ENCODE results near the gene UBE2D3. TPM values are rescaled to one million over a fixed set of nuclear protein-coding genes. Genes with fewer than 3 reads are reported as not detected.
"Not testable (repeated sequence)": the region's sequence is repeated elsewhere in the genome, so short reads cannot be mapped to it uniquely, and the experiment has no call there.

Gene UBE2D3
- total RNA-seq, 2 donors from 2014 or later: 318 to 370 TPM

DNA sequence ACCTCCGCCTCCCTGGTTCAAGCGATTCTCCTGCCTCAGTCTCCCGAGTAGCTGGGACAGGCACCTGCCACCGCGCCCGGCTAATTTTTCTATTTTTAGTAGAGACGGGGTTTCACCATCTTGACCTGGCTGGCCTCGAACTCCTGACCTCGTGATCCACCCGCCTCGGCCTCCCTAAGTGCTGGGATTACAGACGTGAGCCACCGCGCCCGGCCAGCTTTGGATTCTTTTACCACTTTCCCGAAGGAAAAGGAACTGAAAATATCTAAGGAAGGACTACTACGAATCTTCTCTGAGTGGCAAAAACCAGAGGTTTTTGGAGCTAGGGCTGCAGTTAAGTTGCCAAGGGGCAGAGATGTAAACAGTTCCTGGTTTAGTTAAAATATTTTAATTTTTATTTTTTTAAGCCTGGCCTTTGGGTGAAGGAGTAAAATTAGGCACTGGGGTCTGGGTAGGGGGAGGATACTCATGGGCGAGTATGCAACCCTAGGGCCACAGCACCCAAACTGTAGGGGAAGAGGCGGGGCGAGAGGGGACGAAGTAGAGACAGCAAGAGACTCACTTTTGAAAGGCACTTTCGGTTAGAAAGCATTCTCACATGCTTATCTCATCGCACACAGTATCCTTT lies 40.9 kb upstream of the UBE2D3 start:
- Histone ChIP-seq H3K4me3 (peak overlapping the region; percentile 62 to 67), H3K27me3 (replicated peaks; ENCODE audit: insufficient read depth) (no peaks in the 10 kb centered on the region), H3K27ac (peak overlapping the region; percentile 89 to 99), H3K4me1 (replicated peaks) (no peaks in the 10 kb centered on the region), H3K36me3 (no peaks in the 10 kb centered on the region), H3K9me3 (no peaks in the 10 kb centered on the region)
- 28% methylated on average over 23 of the region's 23 CpGs for WGBS
- TF ChIP-seq POLR2AphosphoS5 (IDR thresholded peaks at IDR 0.05) (peak; percentile 16), POLR2A (IDR thresholded peaks at IDR 0.05) (no peak)
- DNase-seq (ENCODE audit: low spot score): no peak
- intact Hi-C loops (cut with DNase I): loop anchor here (1.0 to 10.0 kb wide), 2 partner anchors 40 to 207 kb away; partner anchors contain the start of gene SLC9B2

DNA sequence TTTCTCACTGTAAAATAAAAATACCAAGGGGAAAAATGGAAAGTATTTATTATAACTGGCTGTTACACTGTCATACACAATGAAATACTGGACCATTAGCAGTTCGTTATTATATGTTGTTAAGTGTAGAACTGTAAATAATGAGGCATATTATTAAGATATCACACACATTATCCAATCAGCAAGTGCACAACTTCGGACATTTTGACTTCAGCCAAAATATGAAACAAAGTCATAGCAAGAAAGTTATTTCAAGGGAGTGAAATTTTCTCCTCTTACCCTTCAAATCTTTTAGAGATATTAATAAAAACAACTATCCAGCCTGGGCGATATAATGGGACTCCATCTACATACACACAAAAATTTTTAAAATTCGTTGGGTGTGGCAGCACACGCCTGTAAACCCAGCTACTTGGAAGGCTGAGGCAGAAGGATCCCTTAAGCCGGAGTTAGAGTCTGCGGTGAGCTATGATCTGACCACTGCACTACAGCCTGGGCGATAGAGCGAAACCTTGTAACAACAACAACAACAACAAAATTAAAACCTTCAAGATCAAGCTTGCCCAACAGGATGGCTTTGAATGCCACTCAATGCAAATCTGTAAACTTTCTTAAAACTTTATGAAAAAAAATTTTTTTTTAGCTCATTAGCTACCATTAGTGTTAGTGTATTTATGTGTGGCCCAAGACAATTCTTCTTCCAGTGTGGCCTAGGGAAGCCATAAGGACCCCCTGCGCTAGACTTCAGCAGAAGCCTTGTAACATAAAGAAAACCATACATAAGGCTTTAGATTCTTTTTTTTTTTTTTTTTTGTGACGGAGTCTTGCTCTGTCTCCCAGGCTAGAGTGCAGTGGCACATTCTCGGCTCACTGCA lies 40.2 kb upstream of the UBE2D3 start:
- intact Hi-C loops (cut with DNase I): loop anchor here (1.0 to 10.0 kb wide), 2 partner anchors 39 to 207 kb away; partner anchors contain the start of gene SLC9B2
- Histone ChIP-seq H3K36me3 (no peaks in the 10 kb centered on the region), H3K4me3 (peak overlapping the region; percentile 62 to 67), H3K27ac (peak overlapping the region; percentile 89 to 99), H3K27me3 (replicated peaks; ENCODE audit: insufficient read depth) (no peaks in the 10 kb centered on the region), H3K9me3 (no peaks in the 10 kb centered on the region), H3K4me1 (replicated peaks) (no peaks in the 10 kb centered on the region)
- WGBS: 89% methylated on average over 12 of the region's 12 CpGs
- DNase-seq (ENCODE audit: low spot score): no peak
- TF ChIP-seq, protein P1, sequence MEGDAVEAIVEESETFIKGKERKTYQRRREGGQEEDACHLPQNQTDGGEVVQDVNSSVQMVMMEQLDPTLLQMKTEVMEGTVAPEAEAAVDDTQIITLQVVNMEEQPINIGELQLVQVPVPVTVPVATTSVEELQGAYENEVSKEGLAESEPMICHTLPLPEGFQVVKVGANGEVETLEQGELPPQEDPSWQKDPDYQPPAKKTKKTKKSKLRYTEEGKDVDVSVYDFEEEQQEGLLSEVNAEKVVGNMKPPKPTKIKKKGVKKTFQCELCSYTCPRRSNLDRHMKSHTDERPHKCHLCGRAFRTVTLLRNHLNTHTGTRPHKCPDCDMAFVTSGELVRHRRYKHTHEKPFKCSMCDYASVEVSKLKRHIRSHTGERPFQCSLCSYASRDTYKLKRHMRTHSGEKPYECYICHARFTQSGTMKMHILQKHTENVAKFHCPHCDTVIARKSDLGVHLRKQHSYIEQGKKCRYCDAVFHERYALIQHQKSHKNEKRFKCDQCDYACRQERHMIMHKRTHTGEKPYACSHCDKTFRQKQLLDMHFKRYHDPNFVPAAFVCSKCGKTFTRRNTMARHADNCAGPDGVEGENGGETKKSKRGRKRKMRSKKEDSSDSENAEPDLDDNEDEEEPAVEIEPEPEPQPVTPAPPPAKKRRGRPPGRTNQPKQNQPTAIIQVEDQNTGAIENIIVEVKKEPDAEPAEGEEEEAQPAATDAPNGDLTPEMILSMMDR (IDR thresholded peaks at IDR 0.05): no peak
- TF ChIP-seq POLR2A (IDR thresholded peaks at IDR 0.05): no peak
- no peak for TF ChIP-seq POLR2AphosphoS5 (IDR thresholded peaks at IDR 0.05)

DNA sequence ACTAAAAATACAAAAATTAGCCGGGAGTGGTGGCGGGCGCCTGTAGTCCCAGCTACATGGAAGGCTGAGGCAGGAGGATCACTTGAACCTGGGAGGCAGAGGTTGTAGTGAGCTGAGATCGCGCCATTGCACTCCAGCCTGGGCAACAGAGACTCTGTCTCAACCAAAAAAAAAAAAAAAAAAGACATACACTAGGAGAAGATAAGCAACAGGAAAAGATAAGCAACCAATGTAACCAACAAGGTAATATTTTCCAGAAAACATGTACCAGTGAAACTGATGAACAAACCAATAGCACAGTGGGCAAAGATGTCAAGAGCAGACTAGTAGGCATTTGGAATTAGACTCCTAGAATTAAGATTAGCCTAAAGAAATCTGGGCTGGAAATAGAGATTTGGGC lies 38.0 kb upstream of the UBE2D3 start:
- H3K36me3 ChIP-seq; DNase-seq (ENCODE audit: low spot score); H3K9me3 ChIP-seq; H3K4me3 ChIP-seq; H3K4me1 ChIP-seq (replicated peaks); H3K27me3 ChIP-seq (replicated peaks; ENCODE audit: insufficient read depth); H3K27ac ChIP-seq: not testable (repeated sequence)
- intact Hi-C loops (cut with DNase I): loop anchor here (10.0 kb wide), 1 partner anchor 209 kb away; the partner anchor contains the start of gene SLC9B2
- WGBS: 95% methylated on average over 5 of the region's 5 CpGs

DNA sequence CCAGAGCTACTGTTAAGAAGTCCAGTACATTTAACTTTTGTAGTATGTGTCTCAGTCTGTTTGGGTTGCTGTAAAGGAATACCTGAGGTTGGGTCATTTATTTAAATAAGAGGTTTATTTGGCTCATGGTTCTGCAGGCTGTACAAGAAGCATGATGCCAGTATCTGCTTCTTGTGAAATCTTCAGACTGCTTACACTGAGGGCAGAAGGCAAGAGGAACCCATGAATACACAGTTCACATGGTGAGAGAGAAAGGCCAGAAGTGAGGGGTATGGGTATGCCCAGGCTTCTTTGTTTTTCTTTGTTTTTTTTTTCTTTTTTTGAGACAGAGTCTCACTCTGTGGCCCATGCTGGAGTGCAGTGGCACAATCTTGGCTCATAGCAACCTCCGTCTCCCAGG lies 35.4 kb upstream of the UBE2D3 start:
- intact Hi-C loops (cut with DNase I): loop anchor here (10.0 kb wide), 1 partner anchor 212 kb away; the partner anchor contains the start of gene SLC9B2
- no peak overlapping the region for H3K4me3 ChIP-seq
- TF ChIP-seq, protein P1 (IDR thresholded peaks at IDR 0.05): no peak
- no peak for TF ChIP-seq POLR2A (IDR thresholded peaks at IDR 0.05)
- no peak for TF ChIP-seq POLR2AphosphoS5 (IDR thresholded peaks at IDR 0.05)
- no peaks in the 10 kb centered on the region for H3K27me3 ChIP-seq (replicated peaks; ENCODE audit: insufficient read depth)
- H3K36me3 ChIP-seq: no peaks in the 10 kb centered on the region
- no peaks in the 10 kb centered on the region for H3K4me1 ChIP-seq (replicated peaks)
- 100% methylated on average over 1 of the region's 1 CpG for WGBS
- no peaks in the 10 kb centered on the region for H3K9me3 ChIP-seq
- no peak for DNase-seq (ENCODE audit: low spot score)
- no peak overlapping the region for H3K27ac ChIP-seq

DNA sequence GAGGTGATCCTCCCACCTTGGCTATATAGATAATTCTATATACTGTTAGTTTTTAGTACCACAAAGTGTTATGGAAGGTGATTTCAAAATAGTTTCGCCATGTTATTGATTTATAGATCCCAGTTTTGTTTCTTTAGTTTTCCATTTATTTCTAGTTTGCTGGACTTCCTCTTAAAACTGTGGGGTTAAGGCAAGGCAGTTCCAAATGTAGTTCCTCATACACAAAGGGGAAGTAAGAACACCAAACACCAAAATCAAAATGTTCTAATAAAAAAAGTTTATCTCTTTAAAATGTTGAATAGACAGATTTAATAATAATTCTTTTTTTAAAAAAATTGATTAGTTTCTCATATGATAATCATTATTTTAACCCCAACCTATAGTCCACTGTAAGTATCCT lies 34.7 kb upstream of the UBE2D3 start:
- WGBS: 85% methylated on average over 1 of the region's 1 CpG
- Histone ChIP-seq H3K4me1 (replicated peaks) (no peaks in the 10 kb centered on the region), H3K27ac (no peak overlapping the region), H3K4me3 (no peak overlapping the region), H3K27me3 (replicated peaks; ENCODE audit: insufficient read depth) (no peaks in the 10 kb centered on the region), H3K36me3 (no peaks in the 10 kb centered on the region), H3K9me3 (no peaks in the 10 kb centered on the region)
- TF ChIP-seq POLR2AphosphoS5 (IDR thresholded peaks at IDR 0.05): no peak
- no peak for TF ChIP-seq POLR2A (IDR thresholded peaks at IDR 0.05)
- TF ChIP-seq, protein P1 (IDR thresholded peaks at IDR 0.05): no peak
- intact Hi-C loops (cut with DNase I): loop anchor here (10.0 kb wide), 1 partner anchor 213 kb away; the partner anchor contains the start of gene SLC9B2
- DNase-seq (ENCODE audit: low spot score): no peak
